ENCODE results near the gene RGS12.
A peak's percentile ranks its signal among the peaks of the same experiment; 100 is the strongest.
"Not testable (repeated sequence)": the region's sequence is repeated elsewhere in the genome, so short reads cannot be mapped to it uniquely, and the experiment has no call there.

Gene RGS12

DNA sequence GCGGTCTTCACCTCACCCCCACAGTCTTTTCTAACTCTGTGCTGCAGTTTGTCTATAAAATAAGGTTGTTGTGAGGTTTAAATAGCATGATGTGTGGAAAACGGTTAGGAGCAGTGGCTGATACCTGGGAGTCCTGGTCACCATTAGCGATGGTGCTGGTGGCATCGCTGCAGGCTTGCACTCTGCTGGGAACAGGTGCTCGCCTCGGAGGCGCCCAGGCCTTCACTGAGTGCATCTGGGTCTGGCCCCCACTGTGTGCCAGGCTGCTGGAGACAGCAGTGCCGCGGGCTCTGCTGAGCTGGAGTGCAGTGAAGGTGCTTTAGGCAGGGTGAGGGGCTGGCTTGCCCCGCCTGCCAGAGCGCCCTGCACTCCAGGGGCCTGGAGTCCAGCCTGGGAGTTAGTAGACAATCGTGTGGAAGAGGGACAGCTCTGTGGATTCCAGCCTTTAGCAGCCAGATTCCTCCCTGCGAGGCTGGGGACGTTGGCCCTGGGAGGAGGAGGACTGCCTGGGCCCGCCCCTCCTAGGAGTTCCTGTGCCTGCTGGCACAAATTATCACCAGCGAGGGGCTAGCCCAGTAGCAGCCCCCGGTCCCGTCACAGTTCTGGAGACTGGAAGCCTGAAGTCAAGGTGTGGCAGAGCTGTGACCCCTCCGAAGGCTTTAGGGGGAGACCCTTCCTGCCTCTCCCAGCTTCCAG is 7.3 kb downstream of the RGS12 start:
- DNase-seq = no peak

DNA sequence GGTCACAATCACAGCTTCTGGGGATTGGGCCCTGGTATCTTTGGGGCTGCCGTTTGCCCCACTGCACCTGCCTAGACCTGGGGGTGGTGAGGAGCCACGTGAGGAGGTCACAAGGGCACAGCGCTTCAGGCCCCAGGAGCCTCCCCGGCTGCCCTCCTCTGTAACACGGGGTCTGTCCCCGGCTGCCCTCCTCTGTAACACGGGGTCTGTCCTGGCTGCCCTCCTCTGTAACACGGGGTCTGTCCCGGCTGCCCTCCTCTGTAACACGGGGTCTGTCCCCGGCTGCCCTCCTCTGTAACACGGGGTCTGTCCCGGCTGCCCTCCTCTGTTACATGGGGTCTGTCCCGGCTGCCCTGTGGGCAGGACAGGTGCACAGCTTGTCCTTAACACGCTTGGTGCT is 8.1 kb downstream of the RGS12 start:
- DNase-seq = not testable (repeated sequence)

DNA sequence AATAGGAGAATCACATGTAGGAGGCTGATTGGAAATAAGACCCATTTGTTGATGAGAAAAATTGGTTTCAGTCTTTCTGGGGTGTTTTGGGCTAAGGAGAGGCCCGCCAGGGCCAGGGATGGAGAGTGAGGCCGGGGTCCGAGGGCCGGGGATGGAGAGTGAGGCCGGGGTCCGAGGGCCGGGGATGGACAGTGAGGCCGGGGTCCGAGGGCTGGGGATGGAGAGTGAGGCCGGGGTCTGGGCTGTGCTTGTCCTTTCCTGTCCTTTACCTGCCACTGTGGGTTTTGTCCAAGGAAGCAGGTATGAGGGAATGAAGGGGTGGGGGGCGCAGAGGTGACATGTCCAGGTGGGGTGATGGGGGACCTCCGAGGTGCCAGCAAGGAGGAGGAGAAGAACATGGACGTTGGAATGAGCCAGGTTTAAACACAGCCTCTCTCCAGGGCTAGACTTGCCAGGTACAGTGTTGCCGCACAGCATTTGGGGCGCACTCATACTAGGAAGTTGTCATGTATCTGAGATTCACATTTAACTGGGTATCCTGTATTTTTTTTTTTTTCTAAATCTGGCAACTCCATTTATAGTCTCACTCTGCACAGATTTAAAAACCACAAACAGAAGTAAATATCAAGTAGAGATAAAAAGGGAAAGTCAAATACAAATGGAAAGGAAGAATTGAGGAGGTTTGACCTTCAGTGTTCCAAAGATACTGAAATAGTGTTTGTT is 8.8 kb downstream of the RGS12 start:
- no peak for DNase-seq

DNA sequence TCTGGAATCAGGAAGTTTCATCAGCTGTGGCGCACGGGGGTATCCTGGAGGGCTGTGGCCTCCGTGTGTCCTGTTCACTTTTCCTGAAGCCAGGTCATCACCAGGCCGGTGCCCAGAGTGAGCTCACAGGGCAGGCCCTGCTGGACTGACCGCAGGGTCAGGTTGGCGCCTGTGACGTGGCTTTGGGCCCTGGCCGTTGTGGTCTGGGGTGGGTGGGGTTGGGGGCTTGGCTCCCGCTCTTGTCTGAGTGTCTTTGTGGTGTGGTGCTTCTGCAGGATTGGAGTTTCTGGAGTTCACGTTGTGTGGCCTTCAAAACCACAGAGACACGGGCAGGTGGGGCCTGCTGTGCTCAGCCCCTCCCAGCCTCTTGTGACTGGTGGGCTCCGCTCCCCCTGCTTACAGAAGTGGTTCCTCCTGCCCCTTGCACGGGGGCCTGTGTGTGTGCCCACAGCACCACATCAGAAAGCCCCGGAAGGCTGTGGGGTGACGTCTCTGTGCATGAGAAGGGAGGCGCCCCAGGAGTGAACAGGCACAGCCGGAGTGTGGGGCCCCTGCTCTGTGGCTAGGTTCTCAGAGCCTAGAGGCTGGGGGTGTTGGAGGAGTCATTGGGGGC is 9.5 kb downstream of the RGS12 start:
- no peak for DNase-seq

DNA sequence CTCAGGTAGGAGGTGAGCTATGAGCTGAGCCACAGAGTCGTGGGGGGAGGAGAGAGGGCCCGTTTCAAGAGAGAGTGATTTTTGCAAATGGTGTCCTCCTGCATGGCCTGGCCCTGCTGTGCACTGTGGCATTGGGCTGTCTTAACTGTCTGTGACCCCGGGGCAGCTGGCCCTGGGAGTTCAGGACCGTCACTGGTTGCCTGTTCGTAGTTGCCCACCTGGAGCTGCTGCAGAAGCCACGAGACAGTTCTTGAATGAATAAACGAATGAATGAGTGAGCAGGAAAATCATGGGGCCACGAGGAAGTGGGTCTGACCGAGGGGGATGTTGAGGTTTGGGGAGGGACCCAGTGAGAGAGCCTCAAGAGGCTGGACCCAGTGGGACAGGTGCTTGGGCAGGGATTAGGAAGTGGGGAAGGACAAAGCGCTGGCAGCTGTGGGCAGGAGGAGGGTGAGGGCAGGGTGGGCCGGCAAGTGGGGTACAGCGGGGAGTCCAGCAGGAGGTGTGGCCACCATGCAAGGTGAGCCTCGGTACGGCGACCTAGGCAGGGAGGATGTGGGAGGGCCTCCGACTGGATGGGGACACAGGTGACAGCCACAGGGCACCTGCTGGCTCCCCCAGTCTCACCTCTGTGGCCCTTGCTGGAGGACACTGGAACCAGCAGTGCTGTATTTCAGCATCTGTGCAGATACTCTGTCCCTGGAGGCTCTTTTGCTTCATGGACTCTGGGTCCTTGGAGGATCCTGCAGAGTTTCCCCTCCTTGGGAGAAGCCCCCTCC is 10.2 kb downstream of the RGS12 start:
- DNase-seq = no peak

DNA sequence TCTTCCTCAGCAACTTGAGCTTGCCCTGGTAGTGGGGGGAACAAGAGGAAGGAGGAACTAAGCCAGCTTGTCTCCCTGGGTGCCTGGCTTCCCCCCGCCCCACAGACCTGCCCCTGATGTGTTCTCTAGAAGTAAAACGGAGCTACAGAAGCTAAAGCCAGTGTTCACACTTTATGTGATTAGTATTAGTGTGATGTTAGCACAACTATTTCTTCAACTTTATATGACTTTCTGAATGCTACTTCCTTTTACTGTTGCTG is 10.7 kb downstream of the RGS12 start:
- no peak for DNase-seq

DNA sequence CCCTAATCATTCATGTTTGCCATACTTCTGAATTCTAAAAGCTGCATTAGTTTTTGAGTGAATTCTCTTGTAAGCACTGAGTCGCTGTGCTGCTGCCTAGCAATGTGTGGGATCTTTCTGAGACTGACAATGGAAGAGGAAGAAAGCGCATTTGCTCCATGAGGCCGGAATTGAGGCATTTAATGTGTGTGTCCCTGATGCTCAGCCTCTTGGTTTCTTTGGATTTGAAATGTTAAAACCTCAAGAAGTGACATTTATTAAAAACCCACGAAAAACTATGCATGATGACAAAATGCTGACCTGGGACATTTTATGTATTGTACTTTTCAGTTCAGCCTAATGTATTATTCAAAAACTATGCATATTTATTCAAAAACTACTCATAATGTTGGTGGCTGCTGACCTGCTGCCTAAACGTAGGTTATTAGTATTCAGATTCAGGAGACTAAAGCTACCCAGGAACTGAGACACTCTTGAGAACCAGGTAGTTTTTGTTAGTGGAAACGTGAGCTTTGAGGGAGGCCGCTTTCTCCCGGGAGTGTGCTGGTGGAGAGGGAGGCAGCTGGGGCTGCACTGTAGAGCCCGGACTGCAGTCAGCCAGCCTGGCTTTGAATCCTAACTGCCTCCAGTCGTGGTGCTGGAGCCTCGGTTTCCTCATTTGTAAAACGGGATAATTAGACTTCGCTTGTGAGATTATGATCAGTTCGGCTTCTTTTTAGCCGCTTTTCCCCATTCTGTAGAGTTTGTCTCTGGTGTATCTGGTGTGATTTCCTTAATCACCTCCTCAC is 11.3 kb downstream of the RGS12 start:
- DNase-seq = no peak

DNA sequence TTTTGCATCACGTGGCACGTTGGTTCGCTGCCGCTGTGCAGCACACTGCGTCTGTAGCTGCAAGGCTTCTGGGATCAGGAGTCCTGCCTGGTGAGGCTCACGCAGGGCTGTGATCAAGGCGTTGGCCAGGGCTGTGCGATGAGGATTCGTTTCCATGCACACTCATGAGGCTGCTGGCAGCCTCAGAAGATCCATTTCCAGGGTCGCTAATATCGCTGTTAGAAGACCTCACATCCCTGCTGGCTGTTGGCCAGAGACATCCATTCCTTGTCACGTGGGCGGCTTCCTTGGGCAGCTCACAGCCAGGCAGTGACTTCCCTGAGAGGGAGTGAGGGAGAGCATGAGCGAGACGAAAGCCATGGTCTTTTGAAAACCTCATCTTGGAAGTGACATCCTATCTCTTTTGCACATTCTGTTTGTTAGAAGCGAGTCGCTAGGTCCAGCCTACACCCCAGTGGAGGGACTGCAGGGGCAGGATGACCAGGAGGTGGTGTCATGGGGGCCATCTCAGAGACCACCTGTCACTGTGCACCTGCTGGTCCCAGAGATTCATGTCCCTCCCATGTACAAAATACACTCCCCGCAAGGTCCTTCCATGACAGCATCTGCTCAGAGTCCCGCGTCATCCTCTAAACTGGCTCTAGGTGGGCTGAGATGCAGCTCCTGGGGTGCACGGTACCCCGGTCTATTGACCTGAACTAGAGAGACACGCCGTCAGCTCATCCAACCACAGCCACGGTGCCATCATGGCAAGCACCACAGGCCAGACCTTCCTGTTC is 12.2 kb downstream of the RGS12 start:
- DNase-seq = no peak

DNA sequence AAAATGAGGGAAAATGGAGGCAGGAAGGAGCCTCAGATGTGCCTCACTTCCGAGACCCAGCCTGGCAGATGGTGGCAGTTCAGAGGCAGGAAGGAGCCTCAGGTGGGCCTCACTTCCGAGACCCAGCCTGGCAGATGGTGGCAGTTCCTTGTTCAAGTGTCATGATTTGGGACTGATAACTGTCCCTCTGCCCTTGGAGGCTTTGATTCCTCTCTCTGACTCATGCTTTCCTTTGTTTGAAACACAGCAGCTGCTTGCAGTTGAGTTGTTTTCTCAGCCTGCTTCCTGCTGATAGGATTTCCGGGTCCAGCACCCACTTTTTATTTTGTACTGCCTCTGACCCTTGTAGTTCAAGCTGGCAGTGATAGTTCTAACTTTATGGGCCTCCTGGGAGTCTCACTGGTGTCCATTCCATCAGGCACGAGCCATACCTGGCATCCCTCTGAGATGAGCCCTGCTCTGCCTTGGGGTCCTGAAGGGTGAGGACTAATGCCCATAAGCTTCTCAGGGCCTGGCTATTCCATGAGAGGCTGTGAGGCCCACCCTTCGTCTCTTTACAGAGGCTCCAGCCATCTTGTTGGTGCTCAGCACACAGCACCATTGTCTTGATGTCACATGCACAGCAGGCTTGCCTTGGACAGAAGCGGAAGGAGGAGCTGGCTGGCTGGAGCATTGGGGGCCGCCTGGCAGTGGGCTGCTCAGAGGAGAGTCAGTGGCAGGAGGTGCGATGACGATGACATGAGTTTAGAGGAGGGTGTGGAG is 13.0 kb downstream of the RGS12 start:
- peak; percentile 75 for DNase-seq

DNA sequence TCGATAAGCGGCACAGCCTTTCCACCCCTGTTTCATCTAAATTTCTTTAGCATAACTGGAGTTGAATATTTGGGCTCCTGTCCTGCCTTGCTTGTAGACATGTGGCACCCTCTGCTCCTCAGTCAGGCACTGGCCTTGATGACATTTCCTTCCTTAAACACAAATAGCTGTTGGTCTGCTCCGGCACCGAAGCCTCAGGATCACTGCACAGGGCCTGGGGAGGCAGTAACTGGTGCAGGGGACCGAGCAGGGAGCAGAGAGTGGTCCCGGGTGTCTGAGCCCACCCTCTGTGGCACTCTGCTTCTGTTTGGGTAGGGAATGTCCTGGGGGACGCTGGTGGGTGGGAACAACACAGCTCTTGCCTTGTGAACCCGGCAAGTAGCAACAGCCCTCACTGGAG is 13.6 kb downstream of the RGS12 start:
- DNase-seq = no peak

DNA sequence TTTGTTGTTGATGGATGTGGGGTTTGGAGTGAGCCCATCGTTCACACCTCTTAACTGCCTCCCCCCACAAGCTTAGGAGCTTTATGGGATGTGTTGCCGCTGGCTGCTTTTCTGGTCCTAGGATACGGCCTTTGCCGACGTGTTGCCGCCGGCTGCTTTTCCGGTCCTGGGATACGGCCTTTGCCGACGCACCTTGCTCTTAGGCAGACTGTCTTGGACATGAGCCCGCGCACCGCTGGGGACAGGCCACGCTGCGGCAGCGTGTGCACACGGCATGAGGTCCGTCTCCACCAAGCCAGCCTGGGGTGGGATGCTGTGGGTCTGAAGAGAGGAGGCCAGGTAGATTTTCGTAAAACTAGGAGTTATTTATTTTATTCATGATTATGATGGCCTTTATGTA is 14.2 kb downstream of the RGS12 start:
- no peak for DNase-seq

DNA sequence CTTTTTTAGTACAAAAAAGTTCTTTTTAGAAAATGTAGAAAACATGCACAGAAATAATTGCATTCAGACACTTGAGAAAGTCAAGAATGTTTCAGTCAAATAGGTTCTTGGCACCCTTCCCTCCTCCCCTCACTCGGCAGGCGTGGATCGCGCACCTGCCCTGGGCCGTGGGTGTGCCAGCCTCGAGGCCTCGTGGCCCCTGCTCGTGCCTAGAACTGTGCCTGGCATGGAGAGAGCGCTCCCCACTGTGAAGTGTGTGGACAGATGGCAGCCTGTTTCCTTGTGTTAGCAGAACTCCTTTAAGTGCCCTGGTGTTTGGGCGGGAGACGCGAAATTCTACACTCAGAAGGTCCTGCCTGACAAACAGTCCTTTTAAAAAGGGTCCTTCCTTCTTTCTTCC is 14.7 kb downstream of the RGS12 start:
- peak; percentile 12 for DNase-seq

DNA sequence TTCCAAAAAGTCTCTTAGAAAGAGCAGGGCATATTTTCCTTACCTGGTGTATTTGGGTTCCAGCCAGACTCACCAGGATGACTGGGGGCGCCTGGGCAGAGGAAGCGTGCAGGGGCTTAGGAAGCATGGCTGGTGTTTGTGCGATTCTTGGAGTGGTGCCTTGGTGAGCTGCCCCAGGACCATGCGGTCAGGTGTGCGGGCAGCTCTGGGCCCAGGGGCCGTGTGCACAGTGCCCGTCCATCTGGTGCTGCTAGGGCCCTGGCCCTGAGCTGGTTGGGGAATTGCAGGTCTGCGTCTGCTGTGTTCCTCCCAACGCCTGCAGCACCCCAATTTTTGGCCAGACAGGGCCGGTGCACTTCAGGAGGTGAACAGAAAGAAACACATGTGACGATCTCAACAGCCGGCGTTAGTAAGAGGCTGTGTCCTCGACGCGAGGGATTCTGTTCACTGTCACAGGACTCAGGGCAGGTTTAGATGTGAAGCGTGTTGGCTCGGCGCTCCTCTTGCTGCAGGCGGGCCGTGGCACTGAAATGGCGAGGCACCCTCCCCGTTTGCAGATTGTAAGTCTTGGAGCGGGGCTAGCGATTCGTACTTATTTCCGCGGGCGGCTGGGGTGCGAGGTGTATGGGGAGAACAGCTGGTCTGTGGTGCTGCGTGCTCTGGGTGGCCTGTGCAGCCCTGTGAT is 15.2 kb downstream of the RGS12 start:
- no peak for DNase-seq

DNA sequence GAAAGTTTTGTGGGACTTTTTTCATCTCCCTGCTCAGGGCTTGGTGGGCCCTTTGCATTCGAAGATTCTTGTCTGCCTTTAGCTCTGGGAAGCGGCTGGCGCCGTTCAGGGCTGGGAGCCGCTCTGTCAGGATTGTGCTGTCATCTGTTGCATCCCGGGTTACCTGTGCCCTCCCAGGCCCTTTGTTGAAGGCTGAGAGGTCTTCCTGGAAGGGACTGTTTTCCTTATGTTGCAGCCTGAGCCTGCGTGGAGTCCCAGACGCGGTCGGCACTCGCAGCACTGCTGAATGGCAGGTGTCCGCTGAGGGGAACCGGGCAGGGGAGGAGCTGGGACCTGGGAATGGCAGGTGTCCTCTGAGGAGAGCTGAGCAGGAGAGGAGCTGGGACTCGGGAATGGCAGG is 15.9 kb downstream of the RGS12 start:
- DNase-seq = peak; percentile 22

DNA sequence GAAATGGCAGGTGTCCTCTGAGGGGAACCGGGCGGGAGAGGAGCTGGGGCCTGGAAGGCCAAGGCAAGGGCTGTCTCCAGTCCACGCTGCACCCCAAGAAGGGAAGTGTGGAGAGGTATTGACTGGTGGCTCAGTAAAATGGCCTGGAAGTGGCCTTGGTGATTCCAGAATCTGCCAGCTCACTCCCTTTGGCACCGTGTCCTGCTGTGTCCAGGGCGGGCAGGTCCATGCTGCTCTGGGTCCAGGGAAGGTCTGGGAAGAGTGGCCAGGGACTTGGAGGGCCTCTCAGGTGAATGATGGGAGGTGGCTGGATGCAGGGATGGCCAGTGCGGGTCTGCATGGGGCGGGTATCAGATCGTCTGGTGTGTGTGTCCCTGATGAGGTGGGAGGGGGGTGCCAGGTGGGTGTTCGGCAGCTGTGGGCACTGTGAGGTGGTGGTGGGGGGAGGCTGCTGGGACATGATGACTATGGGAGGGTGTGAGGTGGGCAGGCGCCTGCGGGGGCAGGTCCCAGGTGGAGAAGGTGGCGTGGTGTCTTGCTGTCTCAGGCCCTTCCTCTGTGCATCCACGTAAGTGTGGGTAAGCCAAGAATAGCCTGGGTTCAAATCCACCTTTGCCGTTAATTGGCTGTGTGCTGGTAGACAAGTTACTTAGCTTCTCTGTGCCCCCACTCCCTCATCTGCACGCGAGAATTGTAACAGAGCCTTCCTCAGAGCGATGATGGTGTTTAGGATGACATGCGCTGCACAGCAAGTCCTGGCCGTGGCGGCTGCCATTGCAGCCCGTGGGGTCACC is 17.7 kb downstream of the RGS12 start:
- no peak for DNase-seq

DNA sequence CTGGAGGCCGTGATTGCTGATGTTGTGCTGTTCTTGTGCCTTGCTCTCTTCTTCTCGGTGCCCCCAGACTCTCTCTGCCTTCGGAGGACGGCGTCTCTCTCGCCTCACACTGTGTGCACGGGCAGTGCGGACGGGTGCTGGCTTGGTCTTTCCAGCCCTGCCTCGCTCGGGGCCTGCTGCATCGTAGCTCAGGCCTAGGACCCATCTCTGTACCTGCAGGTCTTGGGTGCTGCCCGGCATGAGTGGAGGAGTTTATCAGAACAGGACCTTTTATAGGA is 18.2 kb downstream of the RGS12 start:
- no peak for DNase-seq

DNA sequence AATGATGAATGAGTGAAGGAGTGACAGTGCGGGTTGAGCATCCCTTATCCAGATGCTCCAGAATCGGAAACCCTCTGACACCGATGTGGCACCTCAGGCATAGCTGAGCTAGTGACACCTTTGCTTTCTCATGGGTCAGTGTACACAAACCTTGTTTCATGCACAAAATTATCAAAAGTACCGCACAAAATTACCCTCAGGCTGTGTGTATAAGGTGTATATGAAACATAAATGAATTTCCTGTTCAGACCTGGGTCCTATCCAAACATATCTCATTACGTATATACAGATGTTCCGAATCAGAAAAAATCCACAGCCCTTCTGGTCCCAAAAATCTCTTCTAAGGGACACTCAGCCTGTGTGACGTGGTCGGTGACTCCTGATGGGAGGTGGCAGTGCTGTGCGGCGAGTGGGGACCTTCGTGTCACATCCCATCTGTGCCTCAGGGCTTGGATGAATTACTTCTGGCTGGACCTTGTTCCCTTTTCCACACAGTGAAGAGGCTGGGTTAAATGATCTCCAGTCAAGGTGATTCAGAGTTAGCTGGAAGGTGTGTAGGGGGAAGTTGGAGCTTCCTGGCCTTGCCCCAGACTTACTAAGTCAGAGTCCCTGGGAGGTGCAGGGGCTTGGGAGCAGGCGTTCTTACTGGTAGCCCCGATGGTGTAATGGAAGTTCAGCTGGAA is 18.8 kb downstream of the RGS12 start:
- DNase-seq = peak; percentile 12

DNA sequence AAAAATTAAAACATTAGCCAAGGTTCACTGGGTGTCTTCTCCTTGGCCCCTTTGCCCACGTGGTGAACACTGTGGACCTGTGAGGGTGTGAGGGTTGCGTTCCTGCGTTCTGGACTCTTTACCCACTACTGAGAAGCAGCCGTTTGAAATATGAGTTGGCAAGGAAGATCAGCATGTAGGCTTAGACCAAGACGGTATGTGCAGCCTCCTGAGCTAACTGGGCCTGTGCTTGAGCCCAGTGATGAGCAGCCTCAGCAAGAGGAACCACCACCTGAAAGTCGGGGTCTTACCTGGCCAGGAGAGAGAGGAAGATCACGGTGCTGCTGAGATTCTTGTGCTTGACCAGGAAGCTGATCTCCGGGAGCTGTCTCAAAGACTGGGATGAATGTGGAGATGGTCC is 19.5 kb downstream of the RGS12 start:
- DNase-seq = no peak

DNA sequence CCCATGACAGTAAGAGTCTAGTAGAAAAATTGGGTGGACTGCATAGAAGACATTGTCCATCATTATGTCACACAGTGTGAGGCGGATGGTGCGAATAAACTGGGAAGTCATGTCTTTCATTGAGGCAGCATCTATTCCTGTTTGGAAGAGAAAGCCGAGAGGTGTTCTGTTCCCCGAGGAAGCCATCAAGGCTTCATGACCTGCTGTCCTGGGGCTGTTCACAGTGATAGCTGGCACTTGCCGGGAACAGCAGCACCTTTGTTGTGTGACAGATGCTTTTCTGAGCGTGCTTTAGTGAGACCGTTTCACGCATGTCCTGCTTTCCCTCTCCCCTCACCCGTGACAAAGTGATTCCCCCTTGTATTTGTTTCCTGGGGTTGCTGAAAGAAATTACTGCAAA is 20.3 kb downstream of the RGS12 start:
- no peak for DNase-seq
